Subcutaneous abdominal adipose tissue (tissue), 5 donors: ENCODE results near the gene MTA1.
A peak's percentile ranks its signal among the peaks of the same experiment; 100 is the strongest.

Source experiments
- H3K27ac ChIP-seq: one replicate; pipeline ENCODE4 v1.7.0; 2013; ENCODE audit warnings: low read depth, mild to moderate bottlenecking, inconsistent platforms, low read length, moderate library complexity
- H3K27me3 ChIP-seq, 5 donors: one replicate each; pipeline ENCODE4 v1.7.0; 2013; ENCODE audit warnings: low read length in 5 of 5, inconsistent platforms in 1 of 5; ENCODE audit not compliant: control insufficient read depth in 5 of 5, insufficient read depth in 4 of 5
- H3K36me3 ChIP-seq, 5 donors: one replicate each; pipeline ENCODE4 v1.7.0; 2013; ENCODE audit warnings: low read length in 5 of 5; ENCODE audit not compliant: control insufficient read depth in 5 of 5, insufficient read depth in 5 of 5
- H3K4me1 ChIP-seq, 5 donors: one replicate each; pipeline ENCODE4 v1.7.0; 2013; ENCODE audit warnings: low read length in 5 of 5, mild to moderate bottlenecking in 3 of 5, moderate library complexity in 1 of 5; ENCODE audit not compliant: control insufficient read depth in 5 of 5, insufficient read depth in 5 of 5
- H3K4me3 ChIP-seq, 5 donors: one replicate each; pipeline ENCODE4 v1.7.0; 2013; ENCODE audit warnings: low read length in 5 of 5, low read depth in 1 of 5
- H3K9ac ChIP-seq, 5 donors: one replicate each; pipeline ENCODE4 v1.7.0; 2013; ENCODE audit warnings: low read length in 5 of 5, mild to moderate bottlenecking in 4 of 5, moderate library complexity in 3 of 5
- H3K9me3 ChIP-seq, 5 donors: one replicate each; pipeline ENCODE4 v1.7.0; 2013; ENCODE audit warnings: low read length in 5 of 5; ENCODE audit not compliant: control insufficient read depth in 5 of 5
- donor health status: healthy.
- donor health status: healthy.
- donor health status: healthy.
- donor health status: healthy.
- donor health status: healthy.

The MTA1 gene

GRCh38 chr14:105486974-105487448, 67.4 kb downstream of the MTA1 start:
- Histone ChIP-seq H3K4me3 (peak overlapping the region in 4 of 5 donors; percentile 67 to 84 (median 77)), H3K9me3 (no peaks in the 10 kb centered on the region), H3K9ac (peak overlapping the region in 4 of 5 donors; percentile 58 to 75 (median 66)), H3K27ac (no peak overlapping the region), H3K4me1 (peaks cover 16 to 91% (median 81%) of the 10 kb centered on the region in 5 donors), H3K36me3 (peaks cover 0 to 3% (median 2%) of the 10 kb centered on the region in 5 donors), H3K27me3 (peaks cover 0 to 3% (median 0%) of the 10 kb centered on the region in 5 donors)

DNA sequence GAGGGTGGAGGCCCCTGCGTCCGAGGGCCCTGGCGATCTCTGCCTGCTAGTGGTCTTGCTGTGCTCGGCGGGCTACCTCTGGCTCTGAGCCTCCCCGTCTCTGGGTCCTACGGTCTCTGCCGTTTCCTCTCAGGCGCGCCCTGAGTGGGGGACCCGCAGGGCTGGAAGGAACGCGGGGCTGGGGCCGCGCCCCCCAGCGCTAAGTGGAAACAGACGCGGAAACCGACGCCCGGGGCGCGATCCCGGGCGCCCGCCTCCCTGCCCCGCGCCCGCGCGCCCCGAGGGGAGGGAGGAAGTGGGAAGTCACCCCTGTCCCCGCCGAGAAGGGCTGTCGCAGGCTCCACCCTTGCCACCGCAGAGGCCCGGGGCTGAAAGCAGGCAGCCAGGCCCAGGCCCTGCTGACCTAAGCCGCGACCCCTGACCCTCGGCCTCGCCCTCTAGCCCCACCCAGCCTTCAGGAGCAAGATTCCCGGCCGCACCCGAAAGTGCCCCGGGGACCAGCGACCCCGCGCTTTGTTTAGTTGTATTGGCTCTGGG, 67.9 kb downstream of the MTA1 start:
- Histone ChIP-seq H3K27me3 (peaks cover 0 to 3% (median 0%) of the 10 kb centered on the region in 5 donors), H3K9me3 (no peaks in the 10 kb centered on the region), H3K4me3 (peak overlapping the region in 4 of 5 donors; percentile 67 to 84 (median 77)), H3K36me3 (peaks cover 0 to 8% (median 4%) of the 10 kb centered on the region in 5 donors), H3K4me1 (peaks cover 13 to 88% (median 76%) of the 10 kb centered on the region in 5 donors), H3K27ac (no peak overlapping the region), H3K9ac (peak overlapping the region in 4 of 5 donors; percentile 58 to 75 (median 66))

DNA sequence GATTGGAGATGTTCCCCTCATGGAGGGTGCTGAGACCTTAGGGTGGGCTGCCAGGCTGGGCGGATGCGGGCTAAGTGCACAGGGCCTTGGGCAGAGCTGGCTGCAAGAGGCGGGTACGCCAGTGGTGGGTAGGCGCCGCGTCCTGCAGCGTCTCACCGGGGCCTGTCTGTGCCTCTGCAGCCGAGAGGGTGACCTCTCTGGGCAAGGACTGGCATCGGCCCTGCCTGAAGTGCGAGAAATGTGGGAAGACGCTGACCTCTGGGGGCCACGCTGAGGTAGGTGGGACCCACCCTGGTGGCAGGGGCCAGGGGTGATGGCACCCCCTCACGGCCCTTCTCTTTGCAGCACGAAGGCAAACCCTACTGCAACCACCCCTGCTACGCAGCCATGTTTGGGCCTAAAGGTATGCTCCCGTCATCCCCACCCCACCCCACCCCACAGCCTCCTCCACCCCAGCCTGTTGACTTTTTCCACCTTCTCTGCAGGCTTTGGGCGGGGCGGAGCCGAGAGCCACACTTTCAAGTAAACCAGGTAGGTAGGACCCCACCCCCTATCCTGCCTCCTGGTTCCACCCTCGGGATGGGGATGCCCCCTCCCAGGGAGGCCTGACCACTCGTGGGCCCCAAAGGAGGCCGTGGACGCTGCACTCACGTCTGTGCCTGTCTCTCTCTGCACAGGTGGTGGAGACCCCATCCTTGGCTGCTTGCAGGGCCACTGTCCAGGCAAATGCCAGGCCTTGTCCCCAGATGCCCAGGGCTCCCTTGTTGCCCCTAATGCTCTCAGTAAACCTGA, 68.6 kb downstream of the MTA1 start:
- H3K27ac ChIP-seq: peak overlapping the region; percentile 41

DNA sequence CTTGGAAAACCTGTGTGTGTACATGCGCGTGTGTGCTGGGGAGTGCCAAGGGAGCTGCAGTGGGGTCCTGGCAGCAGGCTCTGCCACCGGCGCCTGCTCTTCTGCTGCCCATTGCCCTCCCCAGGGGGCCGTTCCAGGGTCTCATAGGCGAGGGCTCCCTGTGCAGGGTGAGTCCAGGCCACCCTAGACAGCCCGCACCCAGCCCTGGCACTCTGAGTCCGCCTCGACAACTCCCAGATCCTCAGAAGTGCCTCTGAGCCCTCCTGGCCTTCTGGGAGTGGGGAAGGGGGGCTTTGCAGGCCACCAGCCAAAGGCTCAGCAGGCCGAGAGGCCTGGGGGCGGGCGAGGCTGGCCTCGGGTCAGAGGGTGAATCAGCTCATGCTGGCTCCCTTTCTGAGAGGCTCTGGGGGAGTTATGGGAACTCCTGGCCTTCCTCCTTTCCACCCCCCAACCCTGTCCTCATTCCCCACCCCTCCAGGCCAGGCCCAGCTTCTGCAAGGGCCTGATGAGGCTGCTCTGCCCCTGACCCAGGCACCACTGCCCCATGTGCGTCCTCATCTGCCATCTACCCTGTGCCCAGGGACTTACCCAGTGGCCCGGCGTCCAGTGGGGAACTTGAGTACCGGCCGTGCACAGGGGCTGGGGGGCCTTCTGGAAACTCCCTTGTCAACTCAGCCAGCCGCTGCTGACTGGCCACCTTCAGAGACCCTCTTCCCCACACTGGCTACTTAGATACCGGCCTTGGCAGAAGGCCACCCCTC, 69.3 kb downstream of the MTA1 start:
- peak overlapping the region in 4 of 5 donors; percentile 12 to 59 (median 35) for H3K9ac ChIP-seq
- H3K27me3 ChIP-seq: peaks cover 0 to 3% (median 0%) of the 10 kb centered on the region in 5 donors
- H3K36me3 ChIP-seq: peaks cover 0 to 18% (median 9%) of the 10 kb centered on the region in 5 donors
- peaks cover 11 to 74% (median 62%) of the 10 kb centered on the region in 5 donors for H3K4me1 ChIP-seq
- peak overlapping the region; percentile 55 to 84 (median 75) for H3K4me3 ChIP-seq
- H3K9me3 ChIP-seq: no peaks in the 10 kb centered on the region
- H3K27ac ChIP-seq: peak overlapping the region; percentile 41

More for the DNA sequence above, 68.6 kb downstream of the MTA1 start:
- Histone ChIP-seq H3K27me3 (peaks cover 0 to 3% (median 0%) of the 10 kb centered on the region in 5 donors), H3K4me1 (peaks cover 11 to 82% (median 69%) of the 10 kb centered on the region in 5 donors), H3K9ac (peak overlapping the region in 4 of 5 donors; percentile 58 to 75 (median 66)), H3K36me3 (peaks cover 0 to 14% (median 9%) of the 10 kb centered on the region in 5 donors), H3K9me3 (no peaks in the 10 kb centered on the region), H3K4me3 (peak overlapping the region; percentile 55 to 84 (median 75))

DNA sequence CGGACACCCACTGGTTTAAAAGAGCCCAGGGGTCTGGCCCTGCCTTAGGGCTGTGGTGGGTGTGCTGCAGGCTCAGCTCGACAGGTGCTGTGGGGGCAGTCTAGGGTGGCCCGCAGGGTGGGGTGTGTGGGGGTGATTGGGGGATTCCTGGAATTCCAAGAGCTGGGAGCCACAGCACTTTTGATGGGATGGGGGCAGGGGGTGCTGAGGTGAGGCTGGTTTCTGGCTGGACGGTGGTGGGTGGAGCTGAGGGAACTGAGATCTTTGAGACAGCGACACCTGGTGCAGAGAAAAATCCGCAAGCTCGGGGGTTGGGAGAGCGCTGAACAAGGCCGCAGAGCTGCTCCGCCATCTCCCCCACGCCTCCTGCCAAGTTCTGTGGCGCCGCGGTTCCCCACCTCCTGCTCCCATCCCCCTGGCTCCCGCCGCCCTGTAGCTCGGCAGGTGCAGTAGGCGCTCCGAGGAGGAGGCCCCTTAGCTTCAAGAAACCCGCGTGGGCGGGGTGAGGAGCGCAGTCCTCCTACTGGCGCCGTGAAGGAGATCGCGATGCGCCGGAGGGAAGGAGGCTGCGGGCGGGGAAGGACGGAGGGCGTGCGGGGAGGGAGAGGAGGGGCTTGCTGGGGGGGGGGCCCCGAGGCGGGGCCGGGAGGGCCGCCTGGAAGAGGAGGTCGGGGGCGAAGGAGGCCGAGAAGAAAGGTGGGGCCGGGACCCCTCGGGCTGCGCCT, 70.1 kb downstream of the MTA1 start:
- Histone ChIP-seq H3K27ac (peak overlapping the region; percentile 41), H3K27me3 (peaks cover 0 to 3% (median 0%) of the 10 kb centered on the region in 5 donors), H3K9ac (peak overlapping the region in 3 of 5 donors; percentile 61 to 72 (median 70)), H3K4me3 (peak overlapping the region; percentile 40 to 84 (median 75)), H3K4me1 (peaks cover 5 to 66% (median 54%) of the 10 kb centered on the region in 5 donors), H3K36me3 (peaks cover 0 to 18% (median 9%) of the 10 kb centered on the region in 5 donors), H3K9me3 (no peaks in the 10 kb centered on the region)

GRCh38 chr14:105490267-105490571, 70.6 kb downstream of the MTA1 start:
- peaks cover 3 to 61% (median 49%) of the 10 kb centered on the region in 5 donors for H3K4me1 ChIP-seq
- H3K9ac ChIP-seq: peak overlapping the region in 4 of 5 donors; percentile 55 to 72 (median 66)

GRCh38 chr14:105490572-105491365, 71.1 kb downstream of the MTA1 start, which contains the start of gene TEDC1:
TEDC1 (plus strand) TSS chr14:105491246; CDS start chr14:105491376, 130 bp downstream.
- Histone ChIP-seq H3K9me3 (no peaks in the 10 kb centered on the region), H3K36me3 (peaks cover 0 to 18% (median 9%) of the 10 kb centered on the region in 5 donors), H3K4me3 (peak within 1 kb of the TSS in 4 of 5 donors; percentile 67 to 84 (median 77)), H3K27me3 (peaks cover 0 to 3% (median 0%) of the 10 kb centered on the region in 5 donors), H3K9ac (peak within 1 kb of the TSS in 4 of 5 donors; percentile 55 to 72 (median 67)), H3K4me1 (peaks cover 2 to 56% (median 47%) of the 10 kb centered on the region in 5 donors), H3K27ac (peak within 1 kb of the TSS; percentile 57)

More at GRCh38 chr14:105490267-105490571, 70.6 kb downstream of the MTA1 start:
- no peaks in the 10 kb centered on the region for H3K9me3 ChIP-seq
- peaks cover 0 to 3% (median 0%) of the 10 kb centered on the region in 5 donors for H3K27me3 ChIP-seq
- peak overlapping the region in 4 of 5 donors; percentile 67 to 84 (median 77) for H3K4me3 ChIP-seq
- H3K27ac ChIP-seq: peak overlapping the region; percentile 41
- peaks cover 0 to 18% (median 9%) of the 10 kb centered on the region in 5 donors for H3K36me3 ChIP-seq

DNA sequence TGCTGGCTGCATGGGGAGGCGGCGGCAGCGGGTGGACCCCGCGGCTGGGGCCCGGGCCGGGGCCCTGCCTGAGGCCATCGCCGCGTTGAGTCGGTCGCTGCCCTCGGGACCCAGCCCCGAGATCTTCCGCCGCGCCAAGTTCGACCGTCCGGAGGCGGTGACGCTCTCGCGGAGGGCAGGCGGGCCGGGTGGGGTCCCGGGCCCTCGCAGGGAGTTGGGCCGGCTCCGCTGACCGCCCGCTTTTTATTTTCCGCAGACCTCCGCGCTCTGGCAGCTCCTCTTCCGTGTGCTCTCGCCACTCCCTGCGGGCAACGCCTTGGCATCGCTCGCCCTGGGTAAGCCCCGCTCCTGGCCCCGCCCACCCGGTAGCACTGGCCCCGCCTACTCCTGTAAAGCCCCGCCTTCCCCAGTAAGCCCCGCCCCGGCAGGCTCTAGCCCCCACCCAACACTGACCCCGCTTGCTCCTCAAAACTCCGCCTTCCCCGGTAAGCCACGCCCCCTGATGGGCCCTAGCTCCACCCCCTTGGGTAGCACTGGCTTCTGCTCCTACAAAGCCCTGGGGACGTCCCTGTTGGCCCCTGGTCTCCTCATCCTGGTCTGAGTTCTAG, 71.8 kb downstream of the MTA1 start:
- H3K4me3 ChIP-seq: peak overlapping the region in 4 of 5 donors; percentile 59 to 79 (median 76)
- peaks cover 0 to 49% (median 40%) of the 10 kb centered on the region in 5 donors for H3K4me1 ChIP-seq
- H3K27ac ChIP-seq: peak overlapping the region; percentile 57
- H3K9me3 ChIP-seq: no peaks in the 10 kb centered on the region
- H3K27me3 ChIP-seq: peaks cover 0 to under 1% (median 0%) of the 10 kb centered on the region in 5 donors
- peaks cover 0 to 18% (median 9%) of the 10 kb centered on the region in 5 donors for H3K36me3 ChIP-seq
- H3K9ac ChIP-seq: peak overlapping the region in 4 of 5 donors; percentile 51 to 64 (median 58)
